ENCODE data around the gene APAF1.
A peak's percentile ranks its signal among the peaks of the same experiment; 100 is the strongest.
"Not testable (repeated sequence)": the region's sequence is repeated elsewhere in the genome, so short reads cannot be mapped to it uniquely, and the experiment has no call there.

The APAF1 gene

GRCh38 chr12:98644712-98645571, at the start of gene APAF1, which contains the start of gene IKBIP:
APAF1 (plus strand) TSS chr12:98645290; CDS start chr12:98648360, 3,070 bp downstream.
IKBIP (minus strand) TSS chr12:98644788; CDS start chr12:98644701, 87 bp downstream.
- DNase-seq (ENCODE audit: low read depth): peak; percentile 93

GRCh38 chr12:98597313-98597712, 47.8 kb upstream of the APAF1 start:
- DNase-seq (ENCODE audit: low read depth): not testable (repeated sequence)

- no peak for DNase-seq (ENCODE audit: low read depth)
Measured at GRCh38 chr12:98601924-98602323, 43.2 kb upstream of the APAF1 start.

GRCh38 chr12:98606359-98606988, 38.6 kb upstream of the APAF1 start:
- no peak for DNase-seq (ENCODE audit: low read depth)

- DNase-seq (ENCODE audit: low read depth): no peak
Measured at GRCh38 chr12:98610596-98610995, 34.5 kb upstream of the APAF1 start.

GRCh38 chr12:98612696-98613334, 32.3 kb upstream of the APAF1 start:
- no peak for DNase-seq (ENCODE audit: low read depth)

- DNase-seq (ENCODE audit: low read depth): no peak
Measured at GRCh38 chr12:98618952-98619351, 26.1 kb upstream of the APAF1 start.

- DNase-seq (ENCODE audit: low read depth): no peak
Measured at GRCh38 chr12:98635657-98636323, 9.3 kb upstream of the APAF1 start.

GRCh38 chr12:98637068-98637467, 8.0 kb upstream of the APAF1 start:
- no peak for DNase-seq (ENCODE audit: low read depth)

- DNase-seq (ENCODE audit: low read depth): no peak
Measured at GRCh38 chr12:98638009-98638408, 7.1 kb upstream of the APAF1 start.

GRCh38 chr12:98639491-98639890, 5.6 kb upstream of the APAF1 start:
- no peak for DNase-seq (ENCODE audit: low read depth)

GRCh38 chr12:98642801-98643200, 2.3 kb upstream of the APAF1 start:
- DNase-seq (ENCODE audit: low read depth): not testable (repeated sequence)

- DNase-seq (ENCODE audit: low read depth): no peak
Measured at GRCh38 chr12:98644433-98644711, 718 bp upstream of the APAF1 start.

GRCh38 chr12:98645572-98646067, 530 bp downstream of the APAF1 start:
- no peak for DNase-seq (ENCODE audit: low read depth)

GRCh38 chr12:98646294-98647090, 1.4 kb downstream of the APAF1 start:
- DNase-seq (ENCODE audit: low read depth): no peak

- no peak for DNase-seq (ENCODE audit: low read depth)
Measured at GRCh38 chr12:98651328-98651727, 6.2 kb downstream of the APAF1 start.

- DNase-seq (ENCODE audit: low read depth): no peak
Measured at GRCh38 chr12:98653866-98654493, 8.9 kb downstream of the APAF1 start.

GRCh38 chr12:98656289-98657101, 11.4 kb downstream of the APAF1 start:
- DNase-seq (ENCODE audit: low read depth): no peak

GRCh38 chr12:98660521-98660920, 15.4 kb downstream of the APAF1 start:
- no peak for DNase-seq (ENCODE audit: low read depth)

- no peak for DNase-seq (ENCODE audit: low read depth)
Measured at GRCh38 chr12:98669751-98670150, 24.7 kb downstream of the APAF1 start.

All from stimulated activated CD4-positive, alpha-beta T cell treated with anti-CD3 and anti-CD28 coated beads, Interleukin-2, amount 100 ng/mL, for 4 hours (primary cell).